ENCODE measurements around the gene CTNND2.

The CTNND2 gene

GRCh38 chr5:11468334-11469039 is 435.8 kb downstream of the CTNND2 start:
- no peaks in the 10 kb centered on the region for H3K27me3 ChIP-seq (ENCODE audit: insufficient read depth, low read length, poor library complexity)
- no peak overlapping the region for H3K4me2 ChIP-seq (ENCODE audit: insufficient read depth, low read length)
- ATAC-seq (ENCODE audit: insufficient read depth, low read depth): no peak
- H3K36me3 ChIP-seq (ENCODE audit: insufficient read depth, low read length): no peaks in the 10 kb centered on the region
- no peak overlapping the region for H3K9ac ChIP-seq (ENCODE audit: low read depth, low read length)
- H3K27ac ChIP-seq (ENCODE audit: low read length): no peak overlapping the region
- H3K4me3 ChIP-seq (ENCODE audit: low read depth in 1 of 2, low read length in 2 of 2): no peak overlapping the region
- H4K20me1 ChIP-seq (ENCODE audit: insufficient read depth, low read length): no peaks in the 10 kb centered on the region
- no peak overlapping the region for H2AFZ ChIP-seq (ENCODE audit: low read depth, low read length)
- no peaks in the 10 kb centered on the region for H3K4me1 ChIP-seq (ENCODE audit: insufficient read depth, low read length)
- TF ChIP-seq, protein P1, sequence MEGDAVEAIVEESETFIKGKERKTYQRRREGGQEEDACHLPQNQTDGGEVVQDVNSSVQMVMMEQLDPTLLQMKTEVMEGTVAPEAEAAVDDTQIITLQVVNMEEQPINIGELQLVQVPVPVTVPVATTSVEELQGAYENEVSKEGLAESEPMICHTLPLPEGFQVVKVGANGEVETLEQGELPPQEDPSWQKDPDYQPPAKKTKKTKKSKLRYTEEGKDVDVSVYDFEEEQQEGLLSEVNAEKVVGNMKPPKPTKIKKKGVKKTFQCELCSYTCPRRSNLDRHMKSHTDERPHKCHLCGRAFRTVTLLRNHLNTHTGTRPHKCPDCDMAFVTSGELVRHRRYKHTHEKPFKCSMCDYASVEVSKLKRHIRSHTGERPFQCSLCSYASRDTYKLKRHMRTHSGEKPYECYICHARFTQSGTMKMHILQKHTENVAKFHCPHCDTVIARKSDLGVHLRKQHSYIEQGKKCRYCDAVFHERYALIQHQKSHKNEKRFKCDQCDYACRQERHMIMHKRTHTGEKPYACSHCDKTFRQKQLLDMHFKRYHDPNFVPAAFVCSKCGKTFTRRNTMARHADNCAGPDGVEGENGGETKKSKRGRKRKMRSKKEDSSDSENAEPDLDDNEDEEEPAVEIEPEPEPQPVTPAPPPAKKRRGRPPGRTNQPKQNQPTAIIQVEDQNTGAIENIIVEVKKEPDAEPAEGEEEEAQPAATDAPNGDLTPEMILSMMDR (IDR thresholded peaks at IDR 0.05; ENCODE audit: borderline replicate concordance, extremely low read depth, low read length, poor library complexity, severe bottlenecking): no peak
- TF ChIP-seq EZH2 (IDR thresholded peaks at IDR 0.05; ENCODE audit: borderline replicate concordance, low read depth, low read length, severe bottlenecking): no peak
- H3K9me3 ChIP-seq (ENCODE audit: insufficient read depth, low read length, severe bottlenecking): no peaks in the 10 kb centered on the region
- no peaks in the 10 kb centered on the region for H3K79me2 ChIP-seq (ENCODE audit: insufficient read depth, low read length)
- DNase-seq: no peak

DNA sequence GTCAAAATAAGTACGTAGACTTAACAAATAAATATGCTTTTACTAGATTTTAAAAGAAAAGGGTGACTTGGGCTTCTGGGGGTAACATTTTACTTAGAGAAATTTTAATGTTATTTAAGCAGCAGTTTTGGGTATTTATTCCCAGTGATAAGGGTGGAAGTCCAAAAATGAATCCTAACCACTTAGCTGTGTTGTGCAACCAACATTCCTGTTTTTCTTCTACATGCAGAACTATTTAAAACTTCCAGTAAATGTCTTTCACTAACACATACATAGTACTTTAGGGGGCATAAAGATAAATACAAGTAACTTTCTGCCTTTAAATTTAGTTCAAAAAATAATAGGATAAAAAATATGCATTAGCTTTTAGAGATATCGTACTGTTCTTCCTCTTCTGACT is 436.7 kb downstream of the CTNND2 start:
- no peaks in the 10 kb centered on the region for H3K27me3 ChIP-seq (ENCODE audit: insufficient read depth, low read length, poor library complexity)
- no peak overlapping the region for H3K4me3 ChIP-seq (ENCODE audit: low read depth in 1 of 2, low read length in 2 of 2)
- TF ChIP-seq EZH2 (IDR thresholded peaks at IDR 0.05; ENCODE audit: borderline replicate concordance, low read depth, low read length, severe bottlenecking): no peak
- TF ChIP-seq, protein P1 (IDR thresholded peaks at IDR 0.05; ENCODE audit: borderline replicate concordance, extremely low read depth, low read length, poor library complexity, severe bottlenecking): no peak
- DNase-seq: no peak
- no peak overlapping the region for H3K27ac ChIP-seq (ENCODE audit: low read length)
- no peaks in the 10 kb centered on the region for H3K36me3 ChIP-seq (ENCODE audit: insufficient read depth, low read length)
- ATAC-seq (ENCODE audit: insufficient read depth, low read depth): no peak
- H3K9ac ChIP-seq (ENCODE audit: low read depth, low read length): no peak overlapping the region
- no peak overlapping the region for H3K4me2 ChIP-seq (ENCODE audit: insufficient read depth, low read length)
- no peaks in the 10 kb centered on the region for H4K20me1 ChIP-seq (ENCODE audit: insufficient read depth, low read length)
- H3K4me1 ChIP-seq (ENCODE audit: insufficient read depth, low read length): no peaks in the 10 kb centered on the region
- no peaks in the 10 kb centered on the region for H3K9me3 ChIP-seq (ENCODE audit: insufficient read depth, low read length, severe bottlenecking)
- no peak overlapping the region for H2AFZ ChIP-seq (ENCODE audit: low read depth, low read length)
- no peaks in the 10 kb centered on the region for H3K79me2 ChIP-seq (ENCODE audit: insufficient read depth, low read length)

GRCh38 chr5:11459716-11460115 is 444.5 kb downstream of the CTNND2 start:
- no peaks in the 10 kb centered on the region for H3K79me2 ChIP-seq (ENCODE audit: insufficient read depth, low read length)
- no peak overlapping the region for H3K27ac ChIP-seq (ENCODE audit: low read length)
- no peak for ATAC-seq (ENCODE audit: insufficient read depth, low read depth)

More at GRCh38 chr5:11459716-11460115, 444.5 kb downstream of the CTNND2 start:
- Histone ChIP-seq H3K9me3 (ENCODE audit: insufficient read depth, low read length, severe bottlenecking) (no peaks in the 10 kb centered on the region), H2AFZ (ENCODE audit: low read depth, low read length) (no peak overlapping the region), H3K4me1 (ENCODE audit: insufficient read depth, low read length) (no peaks in the 10 kb centered on the region), H3K4me2 (ENCODE audit: insufficient read depth, low read length) (no peak overlapping the region), H3K27me3 (ENCODE audit: insufficient read depth, low read length, poor library complexity) (no peaks in the 10 kb centered on the region), H4K20me1 (ENCODE audit: insufficient read depth, low read length) (no peaks in the 10 kb centered on the region), H3K36me3 (ENCODE audit: insufficient read depth, low read length) (no peaks in the 10 kb centered on the region), H3K9ac (ENCODE audit: low read depth, low read length) (no peak overlapping the region), H3K4me3 (ENCODE audit: low read depth in 1 of 2, low read length in 2 of 2) (no peak overlapping the region)
- TF ChIP-seq, protein P1 (IDR thresholded peaks at IDR 0.05; ENCODE audit: borderline replicate concordance, extremely low read depth, low read length, poor library complexity, severe bottlenecking): no peak
- no peak for TF ChIP-seq EZH2 (IDR thresholded peaks at IDR 0.05; ENCODE audit: borderline replicate concordance, low read depth, low read length, severe bottlenecking)
- DNase-seq: no peak

All from DND-41 (cell line).